ENCODE data around the gene ANK3.

ANK3 gene

GRCh38 chr10:60281792-60282353, 107.8 kb downstream of the ANK3 start:
- DNase-seq (ENCODE audit: low read depth in 2 of 2) = no peak

GRCh38 chr10:60281331-60281730, 108.3 kb downstream of the ANK3 start:
- no peak for DNase-seq (ENCODE audit: low read depth in 2 of 2)

GRCh38 chr10:60280475-60280874, 109.2 kb downstream of the ANK3 start:
- no peak for DNase-seq (ENCODE audit: low read depth in 2 of 2)

- DNase-seq (ENCODE audit: low read depth in 2 of 2) = no peak
Observed at GRCh38 chr10:60277656-60278055, 112.0 kb downstream of the ANK3 start.

GRCh38 chr10:60276232-60276631, 113.4 kb downstream of the ANK3 start:
- no peak for DNase-seq (ENCODE audit: low read depth in 2 of 2)

- no peak for DNase-seq (ENCODE audit: low read depth in 2 of 2)
Observed at GRCh38 chr10:60271319-60272040, 118.2 kb downstream of the ANK3 start.

GRCh38 chr10:60270426-60270825, 119.2 kb downstream of the ANK3 start:
- no peak for DNase-seq (ENCODE audit: low read depth in 2 of 2)

- DNase-seq (ENCODE audit: low read depth in 2 of 2) = no peak
Observed at GRCh38 chr10:60267802-60268201, 121.9 kb downstream of the ANK3 start.

GRCh38 chr10:60266513-60266912, 123.2 kb downstream of the ANK3 start:
- DNase-seq (ENCODE audit: low read depth in 2 of 2) = no peak

GRCh38 chr10:60262647-60263126, 127.0 kb downstream of the ANK3 start:
- DNase-seq (ENCODE audit: low read depth in 2 of 2) = no peak

GRCh38 chr10:60260321-60260720, 129.4 kb downstream of the ANK3 start:
- no peak for DNase-seq (ENCODE audit: low read depth in 2 of 2)

- no peak for DNase-seq (ENCODE audit: low read depth in 2 of 2)
Observed at GRCh38 chr10:60258429-60258797, 131.3 kb downstream of the ANK3 start.

GRCh38 chr10:60257767-60258428, 131.8 kb downstream of the ANK3 start:
- no peak for DNase-seq (ENCODE audit: low read depth in 2 of 2)

- DNase-seq (ENCODE audit: low read depth in 2 of 2) = no peak
Observed at GRCh38 chr10:60254776-60255175, 134.9 kb downstream of the ANK3 start.

GRCh38 chr10:60253484-60253883, 136.2 kb downstream of the ANK3 start:
- no peak for DNase-seq (ENCODE audit: low read depth in 2 of 2)

GRCh38 chr10:60252688-60253087, 137.0 kb downstream of the ANK3 start:
- no peak for DNase-seq (ENCODE audit: low read depth in 2 of 2)

GRCh38 chr10:60246382-60246781, 143.3 kb downstream of the ANK3 start:
- no peak for DNase-seq (ENCODE audit: low read depth in 2 of 2)

- no peak for DNase-seq (ENCODE audit: low read depth in 2 of 2)
Observed at GRCh38 chr10:60239228-60239627, 150.4 kb downstream of the ANK3 start.

GRCh38 chr10:60238759-60239100, 150.9 kb downstream of the ANK3 start:
- no peak for DNase-seq (ENCODE audit: low read depth in 2 of 2)

- DNase-seq (ENCODE audit: low read depth in 2 of 2) = no peak
Observed at GRCh38 chr10:60237977-60238758, 151.5 kb downstream of the ANK3 start.

- DNase-seq (ENCODE audit: low read depth in 2 of 2) = no peak
Observed at GRCh38 chr10:60236869-60237524, 152.7 kb downstream of the ANK3 start.

- DNase-seq (ENCODE audit: low read depth in 2 of 2) = no peak
Observed at GRCh38 chr10:60235001-60235400, 154.7 kb downstream of the ANK3 start.
